ENCODE measurements around the gene CLCN5.

The CLCN5 gene

DNA sequence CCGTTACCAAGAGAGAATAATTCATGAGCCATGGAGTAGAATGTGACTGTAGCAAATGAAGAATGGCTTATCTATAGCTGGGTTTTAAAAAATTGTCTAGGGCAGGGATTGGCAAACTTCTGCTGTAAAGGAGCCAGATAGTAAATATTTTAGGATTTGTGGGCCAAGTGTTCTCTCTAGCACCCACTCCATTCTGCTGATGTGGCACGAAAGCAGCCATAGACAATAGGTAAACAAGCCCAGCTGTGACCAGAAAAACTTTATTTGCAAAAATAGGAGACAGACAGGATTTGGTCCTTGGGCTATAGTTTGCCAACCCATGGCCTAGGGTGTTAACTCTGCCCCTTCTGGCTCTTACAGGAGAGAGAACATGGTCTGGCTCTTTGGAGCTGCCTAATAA lies 151.2 kb downstream of the CLCN5 start:
- CTCF ChIA-PET = no interaction called here
- POLR2A ChIA-PET = no interaction called here
- no peak for DNase-seq (ENCODE audit: extremely low spot score)
- no peak for TF ChIP-seq HDGF (IDR thresholded peaks at IDR 0.05; ENCODE audit: borderline replicate concordance)
- TF ChIP-seq, protein P1, sequence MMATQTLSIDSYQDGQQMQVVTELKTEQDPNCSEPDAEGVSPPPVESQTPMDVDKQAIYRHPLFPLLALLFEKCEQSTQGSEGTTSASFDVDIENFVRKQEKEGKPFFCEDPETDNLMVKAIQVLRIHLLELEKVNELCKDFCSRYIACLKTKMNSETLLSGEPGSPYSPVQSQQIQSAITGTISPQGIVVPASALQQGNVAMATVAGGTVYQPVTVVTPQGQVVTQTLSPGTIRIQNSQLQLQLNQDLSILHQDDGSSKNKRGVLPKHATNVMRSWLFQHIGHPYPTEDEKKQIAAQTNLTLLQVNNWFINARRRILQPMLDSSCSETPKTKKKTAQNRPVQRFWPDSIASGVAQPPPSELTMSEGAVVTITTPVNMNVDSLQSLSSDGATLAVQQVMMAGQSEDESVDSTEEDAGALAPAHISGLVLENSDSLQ (IDR thresholded peaks at IDR 0.05) = no peak
- TF ChIP-seq FOXA1 (IDR thresholded peaks at IDR 0.05) = no peak
- no peak for TF ChIP-seq NFRKB (IDR thresholded peaks at IDR 0.05)
- no peak for TF ChIP-seq ELF4 (IDR thresholded peaks at IDR 0.05)
- TF ChIP-seq L3MBTL2 (conservative IDR thresholded peaks at IDR 0.05) = no peak
- no peak for TF ChIP-seq TARDBP (IDR thresholded peaks at IDR 0.05)
- no peak for TF ChIP-seq LEF1 (IDR thresholded peaks at IDR 0.05; ENCODE audit: borderline replicate concordance)
- no peak for TF ChIP-seq ARNT (IDR thresholded peaks at IDR 0.05)
- TF ChIP-seq FOXM1 (IDR thresholded peaks at IDR 0.05; ENCODE audit: borderline replicate concordance) = no peak
- TF ChIP-seq SUZ12 (IDR thresholded peaks at IDR 0.05) = no peak

GRCh38 chrX:50075630-50076339 lies 153.4 kb downstream of the CLCN5 start:
- TF ChIP-seq CTBP1 (IDR thresholded peaks at IDR 0.05; ENCODE audit: borderline replicate concordance) = no peak
- no peak for TF ChIP-seq SUZ12 (IDR thresholded peaks at IDR 0.05)
- no peak for TF ChIP-seq HDGF (IDR thresholded peaks at IDR 0.05; ENCODE audit: borderline replicate concordance)
- TF ChIP-seq TARDBP (IDR thresholded peaks at IDR 0.05) = no peak
- no peak for TF ChIP-seq LEF1 (IDR thresholded peaks at IDR 0.05; ENCODE audit: borderline replicate concordance)
- no peak for TF ChIP-seq ARNT (IDR thresholded peaks at IDR 0.05)
- no peak for TF ChIP-seq ZNF384 (IDR thresholded peaks at IDR 0.05)
- TF ChIP-seq FOXA1 (IDR thresholded peaks at IDR 0.05) = no peak
- no peak for TF ChIP-seq BHLHE40 (IDR thresholded peaks at IDR 0.05; ENCODE audit: borderline replicate concordance)
- no peak for TF ChIP-seq L3MBTL2 (conservative IDR thresholded peaks at IDR 0.05)
- TF ChIP-seq SP1 (IDR thresholded peaks at IDR 0.05) = no peak
- TF ChIP-seq, protein P1 (IDR thresholded peaks at IDR 0.05) = no peak
- TF ChIP-seq FOXM1 (IDR thresholded peaks at IDR 0.05; ENCODE audit: borderline replicate concordance) = no peak
- TF ChIP-seq NFRKB (IDR thresholded peaks at IDR 0.05) = no peak
- TF ChIP-seq FOXK2 (IDR thresholded peaks at IDR 0.05) = no peak
- no peak for TF ChIP-seq ELF4 (IDR thresholded peaks at IDR 0.05)
- no peak for DNase-seq (ENCODE audit: extremely low spot score)
- ChIA-PET CTCF (interaction anchor here (0.8 kb wide), 1 partner anchor 156 kb away, joined by 3 read pairs; no protein-coding TSS in a partner anchor), POLR2A (no interaction called here)

DNA sequence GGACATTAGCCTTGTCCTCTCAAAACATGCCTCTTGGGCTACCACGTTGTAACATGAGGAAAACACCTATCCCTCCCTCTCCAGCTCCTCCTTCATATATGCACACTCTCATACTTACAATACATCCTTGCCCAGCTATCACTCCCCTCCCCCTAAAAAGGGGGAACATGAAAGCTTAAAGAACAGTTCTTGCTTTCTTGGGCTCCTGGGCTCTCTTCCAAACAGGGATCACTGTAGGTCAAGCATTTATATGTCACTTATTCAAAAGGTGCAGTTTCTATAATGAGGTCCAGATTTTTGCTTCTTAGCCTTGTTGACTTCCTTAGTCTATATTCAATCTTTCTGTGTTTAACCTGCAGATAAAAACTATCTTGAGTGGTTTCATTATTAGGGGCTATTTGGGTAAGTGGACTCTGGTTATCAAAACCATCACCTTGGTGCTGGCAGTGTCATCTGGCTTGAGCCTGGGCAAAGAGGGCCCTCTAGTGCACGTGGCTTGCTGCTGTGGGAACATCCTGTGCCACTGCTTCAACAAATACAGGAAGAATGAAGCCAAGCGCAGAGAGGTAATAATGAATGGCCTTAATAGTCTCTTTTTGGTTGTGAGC lies 159.0 kb downstream of the CLCN5 start:
- TF ChIP-seq CTBP1 (IDR thresholded peaks at IDR 0.05; ENCODE audit: borderline replicate concordance) (no peak), FOXA1 (IDR thresholded peaks at IDR 0.05) (no peak), SUZ12 (IDR thresholded peaks at IDR 0.05) (no peak), FOXK2 (IDR thresholded peaks at IDR 0.05) (no peak), LEF1 (IDR thresholded peaks at IDR 0.05; ENCODE audit: borderline replicate concordance) (no peak), L3MBTL2 (conservative IDR thresholded peaks at IDR 0.05) (no peak), FOXM1 (IDR thresholded peaks at IDR 0.05; ENCODE audit: borderline replicate concordance) (no peak), ARNT (IDR thresholded peaks at IDR 0.05) (no peak), ZNF384 (IDR thresholded peaks at IDR 0.05) (no peak), NFRKB (IDR thresholded peaks at IDR 0.05) (no peak), BHLHE40 (IDR thresholded peaks at IDR 0.05; ENCODE audit: borderline replicate concordance) (no peak), ELF4 (IDR thresholded peaks at IDR 0.05) (no peak), TARDBP (IDR thresholded peaks at IDR 0.05) (no peak), HDGF (IDR thresholded peaks at IDR 0.05; ENCODE audit: borderline replicate concordance) (no peak)
- ChIA-PET POLR2A (no interaction called here), CTCF (interaction anchor here (0.7 kb wide), 1 partner anchor 165 kb away, joined by 3 read pairs; no protein-coding TSS in a partner anchor)
- no peak for DNase-seq (ENCODE audit: extremely low spot score)

GRCh38 chrX:50082741-50083140 lies 160.3 kb downstream of the CLCN5 start:
- ChIA-PET POLR2A (no interaction called here), CTCF (no interaction called here)
- DNase-seq (ENCODE audit: extremely low spot score) = no peak
- TF ChIP-seq LEF1 (IDR thresholded peaks at IDR 0.05; ENCODE audit: borderline replicate concordance) (no peak), ZNF384 (IDR thresholded peaks at IDR 0.05) (no peak), FOXA1 (IDR thresholded peaks at IDR 0.05) (no peak), FOXK2 (IDR thresholded peaks at IDR 0.05) (no peak), SP1 (IDR thresholded peaks at IDR 0.05) (no peak), L3MBTL2 (conservative IDR thresholded peaks at IDR 0.05) (no peak), NFRKB (IDR thresholded peaks at IDR 0.05) (no peak), HDGF (IDR thresholded peaks at IDR 0.05; ENCODE audit: borderline replicate concordance) (no peak), BHLHE40 (IDR thresholded peaks at IDR 0.05; ENCODE audit: borderline replicate concordance) (no peak), ELF4 (IDR thresholded peaks at IDR 0.05) (no peak), FOXM1 (IDR thresholded peaks at IDR 0.05; ENCODE audit: borderline replicate concordance) (no peak), SUZ12 (IDR thresholded peaks at IDR 0.05) (no peak), ARNT (IDR thresholded peaks at IDR 0.05) (no peak), CTBP1 (IDR thresholded peaks at IDR 0.05; ENCODE audit: borderline replicate concordance) (no peak), TARDBP (IDR thresholded peaks at IDR 0.05) (no peak)
- TF ChIP-seq, protein P1 (IDR thresholded peaks at IDR 0.05) = no peak

GRCh38 chrX:50088645-50089044 lies 166.2 kb downstream of the CLCN5 start:
- TF ChIP-seq ELF4 (IDR thresholded peaks at IDR 0.05) = no peak
- TF ChIP-seq SUZ12 (IDR thresholded peaks at IDR 0.05) = no peak
- TF ChIP-seq, protein P1 (IDR thresholded peaks at IDR 0.05) = no peak
- no peak for TF ChIP-seq LEF1 (IDR thresholded peaks at IDR 0.05; ENCODE audit: borderline replicate concordance)
- no peak for TF ChIP-seq NFRKB (IDR thresholded peaks at IDR 0.05)
- no peak for TF ChIP-seq BHLHE40 (IDR thresholded peaks at IDR 0.05; ENCODE audit: borderline replicate concordance)
- no peak for TF ChIP-seq ZNF384 (IDR thresholded peaks at IDR 0.05)
- no peak for TF ChIP-seq FOXA1 (IDR thresholded peaks at IDR 0.05)
- no peak for TF ChIP-seq TARDBP (IDR thresholded peaks at IDR 0.05)
- TF ChIP-seq FOXK2 (IDR thresholded peaks at IDR 0.05) = no peak
- TF ChIP-seq ARNT (IDR thresholded peaks at IDR 0.05) = no peak
- DNase-seq (ENCODE audit: extremely low spot score) = no peak
- CTCF ChIA-PET = no interaction called here
- POLR2A ChIA-PET = no interaction called here
